Renal cortex interstitium (tissue), 11 donors: ENCODE data around the gene CHIT1. TPM values are rescaled to one million over a fixed set of nuclear protein-coding genes. Genes with fewer than 3 reads are reported as not detected.

Experiments
- DNase-seq, 11 donors: peaks; one replicate each; pipeline ENCODE4 v3.0.0-alpha.2; 2013; ENCODE audit warnings: low read depth in 9 of 11, low spot score in 4 of 11; ENCODE audit errors: extremely low read depth in 1 of 11
- polyA plus RNA-seq, 3 donors: library from polyadenylated mRNA; unstranded; fragments of 120-200 nt; gene quantifications; one replicate each; pipeline ENCODE4 v1.2.1, GENCODE V29; 2013; ENCODE audit not compliant: insufficient read length in 3 of 3

CHIT1 gene
- polyA plus RNA-seq, 3 donors, result 0.24 to 0.45 (median 0.41) TPM

DNA sequence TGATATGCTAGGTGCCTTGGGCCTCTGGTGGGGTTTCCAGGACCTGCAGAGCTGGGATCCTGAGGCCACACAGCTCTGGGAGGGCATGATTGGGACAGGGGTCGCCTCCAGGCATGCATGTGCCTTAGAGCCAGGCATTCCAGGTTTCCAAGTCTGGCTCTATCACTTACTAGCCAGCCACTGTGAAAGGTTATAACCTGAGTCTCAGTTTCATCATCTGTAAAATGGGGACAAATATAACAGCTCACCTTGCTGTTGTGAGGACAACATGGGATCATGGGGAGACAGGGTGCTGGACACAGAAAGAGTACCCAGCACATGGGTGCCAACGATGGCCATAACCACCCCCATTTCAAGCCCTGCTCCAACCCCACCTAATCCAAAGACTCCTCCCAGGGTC, 45.6 kb downstream of the CHIT1 start:
- DNase-seq, result no peak

DNA sequence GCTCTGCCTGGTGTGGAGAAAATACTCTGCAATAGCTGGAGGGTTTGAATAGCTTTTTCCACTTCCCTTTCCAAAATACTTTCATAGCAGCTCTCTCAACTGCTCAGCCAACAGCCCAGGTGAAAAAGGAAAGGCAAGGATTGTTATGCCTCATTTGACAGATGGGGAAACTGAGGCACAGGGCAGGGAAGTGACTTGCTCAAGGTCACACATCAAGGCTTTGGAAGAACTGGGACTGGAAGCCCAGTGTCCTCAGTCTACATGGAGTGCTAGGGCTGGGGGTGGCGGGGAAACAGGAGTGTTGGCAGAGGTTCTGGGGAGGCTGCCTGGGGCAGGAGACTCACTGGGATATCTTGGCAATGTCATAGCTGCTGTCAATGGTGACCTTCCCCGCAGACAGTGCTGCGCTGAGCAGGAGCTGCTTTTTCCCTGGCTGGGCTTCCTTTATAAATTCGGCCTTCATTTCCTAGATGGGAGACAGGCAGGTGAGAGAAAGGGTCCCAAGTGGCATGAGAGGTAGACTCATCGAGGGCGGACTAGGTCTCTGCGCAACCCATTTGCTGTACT, 47.0 kb downstream of the CHIT1 start:
- DNase-seq, result no peak

DNA sequence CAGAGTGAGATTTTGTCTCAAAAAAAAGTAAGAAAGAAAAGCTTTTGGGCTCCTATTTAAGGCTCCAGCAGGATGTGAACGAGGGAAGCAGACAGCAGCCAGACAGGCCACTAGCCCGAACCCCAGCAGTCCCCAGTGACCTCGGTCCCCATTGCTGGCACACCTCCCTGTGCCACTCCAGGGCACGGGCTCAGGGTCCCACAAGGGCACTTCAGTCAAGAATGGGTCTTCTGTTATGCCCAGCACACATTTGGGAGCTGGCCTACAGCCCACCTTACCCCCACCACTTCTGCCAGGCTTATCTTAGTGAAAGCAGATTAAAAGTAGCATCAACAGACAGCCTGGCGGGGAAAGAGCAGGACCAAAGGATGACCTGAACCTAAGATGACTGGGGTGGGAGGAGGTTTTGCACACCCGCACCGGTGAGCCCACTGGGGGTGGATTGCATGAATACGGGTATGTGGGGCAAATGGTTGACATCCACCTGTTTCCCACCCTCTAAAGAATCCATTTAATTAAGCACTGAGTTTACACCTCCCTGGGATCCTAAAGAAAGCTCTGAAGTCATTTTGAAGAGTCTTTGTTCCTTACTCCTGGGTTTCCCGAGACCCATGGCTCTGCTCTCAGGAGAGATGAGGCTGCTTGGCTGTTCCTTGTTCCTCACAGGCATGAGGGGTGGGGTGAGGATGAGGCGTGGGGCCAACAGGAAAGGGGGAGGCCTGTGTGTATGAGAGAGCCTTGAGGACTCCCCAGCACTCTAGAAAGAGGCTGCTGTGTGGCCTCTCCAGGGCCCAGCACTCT, 47.7 kb downstream of the CHIT1 start:
- no peak for DNase-seq

DNA sequence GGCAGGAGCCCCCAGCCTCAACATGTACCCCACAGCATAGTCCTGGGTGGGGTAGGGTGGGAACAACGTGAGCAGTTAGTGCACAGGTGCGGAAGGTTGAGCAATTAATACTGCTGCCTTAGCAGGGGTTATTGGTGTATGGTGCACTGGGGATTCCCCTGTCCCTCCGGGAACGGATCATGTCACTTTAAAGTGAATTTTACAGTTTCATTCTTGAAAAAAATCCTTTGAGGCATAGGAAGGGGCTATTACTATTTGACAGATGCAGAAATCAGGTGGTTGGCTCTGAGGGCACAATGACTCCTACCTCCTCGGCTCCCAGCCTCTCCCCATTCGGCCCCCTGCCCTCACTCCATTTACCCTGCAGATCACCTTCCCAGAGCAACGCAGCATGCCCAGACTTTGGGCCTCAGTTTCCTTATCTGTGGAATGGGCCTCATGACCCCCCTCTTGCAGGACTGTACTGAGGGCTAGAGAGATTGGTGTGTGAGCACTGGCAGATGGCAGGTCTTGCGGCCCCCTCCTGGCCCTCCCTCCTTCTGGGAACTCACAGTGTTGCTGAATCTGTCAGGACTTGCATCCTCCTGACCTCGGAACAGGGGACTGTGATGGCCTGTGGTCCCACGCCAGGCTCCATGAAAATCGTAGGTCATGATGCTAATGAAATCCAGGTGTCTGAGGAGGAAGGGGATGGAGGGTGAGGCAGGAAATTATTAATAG, 48.7 kb downstream of the CHIT1 start:
- no peak for DNase-seq

DNA sequence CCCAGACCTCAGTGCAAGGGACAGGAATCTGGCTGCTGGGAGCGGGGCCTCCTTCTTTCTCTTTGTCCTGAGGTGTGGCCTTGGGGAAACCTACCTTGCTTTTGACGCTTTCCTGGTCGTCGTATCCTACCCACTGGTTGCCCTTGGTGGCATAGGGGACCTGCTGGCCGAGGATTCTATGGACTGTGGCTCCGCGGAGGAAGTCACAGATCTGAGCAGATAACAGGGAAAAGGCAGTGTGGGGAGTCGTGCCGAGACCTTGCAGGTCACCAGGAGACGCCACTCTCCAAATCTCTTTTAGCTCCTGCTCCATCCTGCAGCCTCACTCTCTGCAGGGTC, 49.8 kb downstream of the CHIT1 start:
- DNase-seq, result no peak

DNA sequence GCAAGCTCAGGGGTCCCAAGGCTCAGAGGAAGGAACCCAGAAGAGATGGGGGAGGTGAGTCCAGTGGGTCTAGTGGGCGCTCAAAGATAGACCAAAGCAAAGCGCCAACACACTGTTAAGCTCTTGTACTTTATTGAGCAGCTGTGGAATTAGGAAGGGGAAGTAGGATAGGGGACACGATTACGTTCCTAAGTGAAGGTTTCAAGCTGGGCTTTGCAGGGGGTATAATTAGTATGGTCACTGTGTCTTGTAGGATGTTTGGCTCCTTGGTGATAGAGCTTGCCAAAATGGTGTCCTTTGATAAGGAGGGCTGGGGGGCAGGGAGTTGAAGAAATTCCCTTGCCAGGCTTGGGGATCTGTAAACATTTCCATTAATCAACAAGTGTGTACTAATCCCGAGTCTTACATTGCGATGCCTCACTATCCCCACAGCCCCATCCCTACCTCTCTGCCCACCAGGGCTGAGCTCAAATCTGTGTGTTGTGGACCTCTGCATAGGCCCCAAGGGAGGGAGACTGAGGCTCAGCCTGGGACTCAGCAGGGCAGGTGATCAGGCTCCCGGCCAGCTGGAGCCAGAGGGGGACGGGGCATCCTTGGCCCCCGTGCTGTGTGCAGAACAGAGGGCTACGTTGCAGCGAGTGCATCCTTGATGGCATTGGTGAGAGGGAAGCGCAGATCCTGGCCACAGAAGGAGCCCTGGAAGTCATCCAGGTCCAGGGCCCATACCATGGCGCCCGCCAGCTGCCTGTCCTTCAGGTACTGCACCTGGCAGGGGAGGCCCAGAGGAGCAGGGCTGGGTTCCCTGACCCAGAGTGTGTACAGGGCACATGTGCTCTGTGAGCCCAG, 50.4 kb downstream of the CHIT1 start:
- DNase-seq, result no peak

DNA sequence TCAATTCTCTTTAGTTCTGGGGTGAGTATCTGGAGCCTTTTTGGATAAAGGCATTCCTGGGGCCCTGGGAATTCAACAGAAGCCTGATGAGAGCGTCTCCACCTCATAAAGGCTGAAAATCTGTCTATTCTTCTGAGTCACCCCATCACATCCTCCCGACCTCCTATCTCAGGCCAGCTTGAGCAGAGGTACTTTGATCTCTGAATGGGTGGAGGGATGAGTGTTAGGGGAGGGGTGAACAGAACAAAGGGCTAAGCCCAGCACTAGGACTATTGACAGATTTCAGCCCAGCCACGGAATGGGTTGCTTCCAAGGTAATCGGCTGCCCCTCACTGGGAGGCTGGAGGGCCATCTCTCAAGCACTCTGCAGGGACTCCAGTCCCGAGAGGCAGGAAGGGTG, 51.4 kb downstream of the CHIT1 start:
- DNase-seq, result no peak

DNA sequence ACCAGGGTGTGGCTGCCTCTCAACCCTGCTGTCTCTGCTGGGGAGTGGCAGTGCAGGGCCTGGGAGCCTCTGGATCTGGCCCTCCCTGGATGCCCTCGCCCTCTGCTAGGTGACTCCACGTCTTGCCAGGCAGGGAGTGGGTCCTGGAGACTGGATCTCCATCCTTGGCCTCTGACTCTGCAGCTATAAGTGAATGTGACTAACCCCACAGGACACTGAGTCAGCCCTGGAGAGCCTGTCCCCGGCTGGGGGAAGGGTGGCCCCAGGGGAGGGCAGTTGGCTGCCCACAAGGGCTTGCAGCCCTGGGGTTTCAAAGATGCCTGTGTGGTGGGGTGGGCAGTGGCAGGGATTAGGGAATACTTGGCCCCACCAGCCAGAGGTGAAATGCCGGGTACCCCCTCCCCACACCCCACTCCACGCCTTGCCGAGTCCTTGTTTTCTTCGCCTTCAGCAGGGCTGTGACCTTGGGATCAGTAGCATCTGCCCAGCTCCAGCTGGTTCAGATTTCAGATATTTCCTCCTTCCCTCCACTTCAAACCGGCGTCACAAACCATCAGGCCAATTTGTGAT, 51.9 kb downstream of the CHIT1 start:
- no peak for DNase-seq

DNA sequence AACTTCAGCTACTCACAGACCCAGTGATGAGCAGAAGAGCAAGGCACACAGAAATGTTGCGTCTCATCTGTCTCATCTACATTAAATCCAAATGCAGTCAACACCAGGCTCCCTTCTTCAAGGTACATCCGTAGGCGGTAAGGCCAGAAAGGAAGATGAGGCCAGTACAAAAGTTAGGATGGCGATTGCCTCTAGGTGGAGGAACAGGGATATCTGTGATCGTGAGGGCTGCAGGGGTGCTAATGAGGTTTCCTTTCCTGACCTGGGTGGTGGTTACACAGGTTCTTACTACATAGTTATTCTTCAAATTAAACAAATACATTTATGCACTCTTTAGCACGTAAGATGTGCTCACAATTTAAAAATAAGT, 52.5 kb downstream of the CHIT1 start:
- DNase-seq, result no peak

DNA sequence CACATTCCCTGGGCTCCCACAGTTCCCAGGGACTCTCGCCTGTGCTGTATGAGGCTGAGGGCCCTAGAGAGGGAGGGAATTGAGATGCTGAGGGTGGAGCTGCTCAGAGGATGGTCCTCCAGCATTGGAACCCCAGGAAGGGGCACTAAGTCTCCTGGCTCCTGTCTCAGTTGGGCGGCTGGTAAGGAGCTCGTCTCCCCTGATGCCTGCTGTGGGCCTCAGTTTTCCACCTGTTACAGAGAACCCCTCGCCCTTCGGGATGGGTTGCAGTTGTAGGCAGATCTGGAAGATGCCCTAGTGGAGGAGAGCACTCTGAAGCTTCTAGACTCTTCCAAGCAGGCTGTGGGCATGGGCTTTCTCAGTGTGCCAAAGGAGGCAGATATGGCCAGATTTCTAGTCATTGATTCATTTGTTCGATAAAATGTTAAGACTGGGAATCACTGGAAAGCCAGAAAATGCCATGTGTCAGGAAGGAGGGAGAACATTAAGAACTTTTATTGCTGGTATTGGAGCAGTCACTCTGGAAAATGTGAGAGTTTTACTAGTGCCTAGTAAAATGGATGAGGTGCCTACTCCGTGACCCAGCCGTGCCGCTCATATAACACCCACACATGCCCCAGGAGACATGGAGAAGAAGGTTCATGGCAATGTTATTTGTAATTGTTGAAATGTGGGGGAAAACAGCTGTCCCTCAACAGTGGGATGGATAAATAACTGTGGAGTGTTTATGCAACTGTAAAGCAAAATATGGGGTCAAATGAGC, 53.0 kb downstream of the CHIT1 start:
- no peak for DNase-seq

DNA sequence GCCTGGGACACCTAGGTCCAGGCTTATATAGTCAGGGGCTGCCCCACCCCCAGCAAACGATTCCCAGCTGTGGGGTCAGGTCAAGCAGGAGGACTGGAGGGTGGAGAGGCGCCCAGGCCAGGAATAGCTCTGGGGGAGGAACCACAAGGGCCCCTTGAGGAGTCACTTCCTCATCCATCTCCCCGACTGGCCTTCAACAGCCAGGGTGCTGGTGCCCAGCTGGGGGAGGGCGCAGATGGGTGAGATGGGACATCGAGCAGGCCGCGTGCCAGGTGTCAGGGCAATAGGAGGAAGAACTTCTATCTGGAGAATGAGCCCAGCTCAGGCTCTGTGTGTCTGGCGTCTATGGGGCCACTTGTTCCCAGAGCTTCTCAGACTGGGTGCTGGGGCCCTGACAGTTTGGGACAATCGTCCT, 53.6 kb downstream of the CHIT1 start:
- DNase-seq, result no peak

DNA sequence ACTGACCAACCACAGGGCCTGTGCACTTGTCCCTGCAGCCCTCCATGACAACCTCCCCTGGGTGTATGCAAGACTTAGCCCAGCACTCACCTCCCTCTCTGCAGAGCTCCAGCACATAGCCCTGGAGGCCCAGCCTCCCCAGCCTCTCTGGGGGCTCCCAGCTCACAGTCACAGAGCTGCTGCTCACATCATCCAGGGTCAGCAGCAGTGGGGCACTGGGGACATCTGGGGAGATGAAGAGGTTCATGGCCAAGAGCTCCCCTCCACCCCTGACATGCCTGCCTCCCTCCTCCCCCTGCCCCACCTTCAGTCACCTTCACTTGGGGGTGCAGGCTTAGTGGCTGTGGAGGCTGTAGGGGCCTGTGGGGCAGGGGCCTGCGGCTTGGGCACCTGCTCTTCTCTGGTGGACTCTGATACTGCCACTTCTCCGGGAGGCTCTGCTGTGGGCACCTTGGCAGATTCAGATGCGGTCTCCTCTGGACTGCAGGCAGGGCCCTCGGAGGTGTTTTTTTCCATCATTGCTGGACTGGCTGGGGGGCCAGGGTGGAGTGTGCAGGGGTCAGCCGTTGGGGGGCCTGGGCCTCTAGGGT, 54.1 kb downstream of the CHIT1 start, which contains the start of gene MYBPH:
Gene MYBPH, minus strand, starts transcription at position 590 of the 590 bp plus-strand sequence. Its CDS starts 71 bp downstream, at position 519.
- DNase-seq, result no peak

DNA sequence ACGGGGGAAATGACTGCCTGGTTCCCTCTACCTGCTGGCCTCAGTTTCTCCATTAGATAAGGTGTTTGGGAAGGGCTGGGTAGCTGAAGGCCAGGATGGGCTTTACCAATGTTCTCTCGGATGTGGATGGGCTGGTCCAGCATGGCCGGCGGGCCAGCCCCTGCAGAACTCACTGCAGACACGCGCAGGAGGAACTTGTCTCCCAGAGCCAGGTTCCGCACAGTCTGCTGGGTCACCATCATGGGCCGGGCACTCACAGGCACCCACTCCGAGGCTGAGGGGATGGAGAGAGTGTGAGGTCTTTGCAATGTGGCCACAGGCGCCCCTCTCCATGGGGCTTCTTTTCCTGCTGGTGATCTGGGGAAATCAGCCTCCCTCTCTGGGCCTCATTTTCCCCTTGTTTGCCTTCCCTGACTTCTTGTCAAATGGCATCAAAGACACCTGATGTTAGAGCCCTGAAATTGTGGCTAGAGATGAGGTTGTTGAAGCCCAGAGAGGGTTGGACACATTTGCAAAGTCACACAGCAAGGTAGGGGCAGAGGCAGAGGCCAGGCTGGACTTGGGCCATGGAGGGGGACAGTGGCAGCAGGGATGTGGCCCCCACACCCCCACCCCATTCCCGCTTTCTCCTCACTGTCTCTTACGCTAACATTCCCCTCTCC, 55.0 kb downstream of the CHIT1 start:
- no peak for DNase-seq

DNA sequence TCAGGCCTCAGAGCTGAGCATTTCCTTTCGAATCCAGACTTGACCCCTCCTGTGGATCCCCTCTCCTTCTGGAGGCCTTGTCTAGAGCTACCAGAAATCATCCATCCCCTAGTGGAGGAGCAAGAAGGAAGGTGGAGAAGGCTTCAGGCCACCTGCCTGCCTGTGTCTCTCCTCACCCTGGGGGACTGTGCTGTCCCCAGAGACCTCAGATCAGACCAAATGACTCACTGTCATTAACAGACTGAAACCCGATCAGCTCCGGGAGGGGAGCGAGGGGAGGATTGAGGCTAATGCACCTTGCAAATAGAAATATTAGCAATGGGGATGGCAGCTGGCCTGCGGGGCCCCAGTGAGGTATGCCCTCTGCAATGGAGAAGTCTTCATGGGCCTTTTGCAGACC, 55.9 kb downstream of the CHIT1 start:
- DNase-seq, result no peak

DNA sequence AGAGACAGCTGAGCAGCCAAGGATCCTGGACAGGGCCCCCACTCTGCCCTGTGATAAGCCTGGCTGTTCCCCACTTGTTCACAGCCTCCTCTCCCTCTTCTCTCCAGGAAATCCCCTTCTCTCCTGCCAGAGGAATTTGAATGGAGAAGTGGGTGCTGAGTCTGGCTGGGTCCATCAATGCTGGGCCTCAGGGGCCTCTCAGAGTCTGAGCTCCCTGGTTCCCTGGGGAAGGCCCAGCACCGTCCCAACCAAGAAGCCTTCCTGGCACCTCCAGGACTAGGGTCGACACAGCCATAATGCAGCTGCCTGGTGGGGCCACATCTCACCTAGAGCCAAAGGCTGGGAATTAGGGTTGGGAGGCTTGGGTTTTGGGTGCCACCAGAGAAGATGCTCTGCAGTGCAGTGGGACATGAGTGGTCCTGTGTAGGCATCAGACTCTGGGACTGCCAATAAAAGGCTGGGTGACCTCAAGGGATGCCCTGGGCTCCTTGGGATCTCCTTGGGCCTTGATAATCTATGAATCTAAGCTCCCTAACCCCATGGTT, 56.4 kb downstream of the CHIT1 start:
- no peak for DNase-seq

DNA sequence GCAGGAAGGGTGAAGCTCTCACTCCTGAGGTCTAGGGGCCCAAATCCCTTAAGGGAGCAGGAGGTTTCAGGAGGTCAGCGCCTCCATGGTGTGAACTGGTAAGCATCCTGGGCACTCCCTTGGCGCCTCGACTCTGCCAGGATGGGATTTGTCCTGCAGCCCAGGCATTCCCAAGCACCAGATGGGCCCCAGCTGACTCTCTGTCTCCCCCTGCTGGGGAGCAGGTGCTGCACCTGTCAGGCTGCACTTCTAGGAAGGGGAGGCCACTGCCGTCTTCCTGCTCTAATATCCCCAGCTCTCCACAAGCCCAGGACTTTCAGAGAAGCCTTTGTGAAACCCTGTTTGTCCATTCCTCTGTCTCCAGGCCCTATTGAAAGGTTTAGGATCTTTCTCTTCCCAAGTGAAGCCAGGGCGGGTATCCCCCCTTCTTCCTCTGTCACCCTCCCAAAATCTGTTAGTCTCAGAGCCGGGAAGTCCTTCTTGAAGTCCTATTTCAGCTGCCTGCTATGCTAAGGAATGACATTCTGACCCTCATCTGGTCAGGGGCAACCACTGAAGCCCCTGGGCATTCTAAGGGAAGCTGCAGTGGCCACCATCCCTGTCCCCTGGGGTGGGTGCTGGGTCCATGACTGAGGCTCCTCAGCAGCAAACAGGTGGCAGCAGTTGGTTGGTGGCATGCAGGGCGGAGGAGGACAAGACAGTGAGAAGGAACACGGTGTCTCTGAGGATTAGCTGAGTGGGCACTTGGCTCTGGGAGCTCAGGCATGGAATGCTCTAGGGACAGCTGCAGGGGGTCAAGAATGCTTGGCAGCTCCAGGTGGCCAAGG, 57.1 kb downstream of the CHIT1 start:
- DNase-seq, result no peak
